H1 (cell line): ENCODE results near the gene NUPR1. TPM values are rescaled to one million over a fixed set of nuclear protein-coding genes. Genes with fewer than 3 reads are reported as not detected.

ENCODE experiments used
- CTCF ChIA-PET: fragments of 300-600 bp; sonication (Branson Sonifier 250); formaldehyde crosslinking; loops from one replicate; lab custom pipeline; 2021; ENCODE audit not compliant: partially characterized antibody; lab: Charles Lee
- POLR2A ChIA-PET: fragments of 300-600 bp; sonication (Branson Sonifier 250); formaldehyde crosslinking; loops from one replicate; lab custom pipeline; 2021; ENCODE audit warnings: inconsistent platforms; ENCODE audit not compliant: partially characterized antibody; lab: Charles Lee
- DNase-seq, 2 experiments: peaks; one replicate each; pipeline versions ENCODE4 v3.0.0 to v3.0.0-alpha.2; 2010 to 2022; ENCODE audit warnings: low spot score in 2 of 2, low read depth in 1 of 2, mixed read lengths in 1 of 2
- FAIRE-seq: peaks from 2 replicates; lab custom pipeline; 2011; peaks lifted over from hg19 to GRCh38; lab: Jason Lieb, UNC
- H2AFZ ChIP-seq: 2 replicates; pipeline ENCODE4 v1.8.1; 2012; ENCODE audit warnings: low read length, inconsistent platforms
- H2AK5ac ChIP-seq: 2 replicates; pipeline ENCODE4 v1.6.1; 2013; ENCODE audit warnings: low read depth, low read length
- H2BK120ac ChIP-seq: replicated peaks from 2 replicates; pipeline ENCODE3; 2013; ENCODE audit warnings: low read depth, low read length, inconsistent platforms
- H2BK12ac ChIP-seq: 2 replicates; pipeline ENCODE4 v1.6.1; 2013; ENCODE audit warnings: low read depth, low read length
- H2BK15ac ChIP-seq: 2 replicates; pipeline ENCODE4 v1.6.1; 2013; ENCODE audit warnings: low read length
- H2BK20ac ChIP-seq: 2 replicates; pipeline ENCODE4 v1.6.1; 2013; ENCODE audit warnings: low read length
- H2BK5ac ChIP-seq: 2 replicates; pipeline ENCODE4 v1.6.1; 2013; ENCODE audit warnings: low read depth, low read length
- H3K14ac ChIP-seq: 2 replicates; pipeline ENCODE4 v1.6.1; 2013; ENCODE audit warnings: inconsistent platforms; ENCODE audit not compliant: insufficient read length
- H3K18ac ChIP-seq: 2 replicates; pipeline ENCODE4 v1.6.1; 2013; ENCODE audit warnings: low read length; ENCODE audit errors: extremely low read depth
- H3K23ac ChIP-seq: 2 replicates; pipeline ENCODE4 v1.6.1; 2013; ENCODE audit warnings: inconsistent platforms; ENCODE audit not compliant: insufficient read length
- H3K23me2 ChIP-seq: 2 replicates; pipeline ENCODE4 v1.6.1; 2013; ENCODE audit warnings: low read depth, low read length
- H3K27ac ChIP-seq: 2 replicates; pipeline ENCODE4 v1.6.1; 2011; ENCODE audit warnings: low read depth, low read length, inconsistent platforms
- H3K27me3 ChIP-seq, 4 experiments: replicated peaks in 1 of 4; 1 replicate in 1 of 4; 2 replicates in 3 of 4; pipeline versions ENCODE4 v1.6.1 to v1.8.1; 2011 to 2013; ENCODE audit warnings: low read length in 3 of 4, mild to moderate bottlenecking in 3 of 4, inconsistent platforms in 2 of 4, mixed read lengths in 2 of 4, moderate library complexity in 1 of 4; ENCODE audit not compliant: control insufficient read depth in 3 of 4, insufficient read depth in 3 of 4; ENCODE audit errors: extremely low read depth in 1 of 4
- H3K36me3 ChIP-seq, 4 experiments: 2 replicates each; pipeline versions ENCODE4 v1.6.1 to v1.8.1; 2011 to 2013; ENCODE audit warnings: mild to moderate bottlenecking in 4 of 4, low read length in 3 of 4, moderate library complexity in 2 of 4, control low read depth in 1 of 4, inconsistent platforms in 1 of 4; ENCODE audit not compliant: insufficient read depth in 4 of 4, control insufficient read depth in 2 of 4
- H3K4ac ChIP-seq: replicated peaks from 2 replicates; pipeline ENCODE3; 2013; ENCODE audit warnings: low read length, low read depth, mixed read lengths, inconsistent platforms; ENCODE audit not compliant: insufficient read length
- H3K4me1 ChIP-seq, 4 experiments: replicated peaks in 1 of 4; 1 replicate in 1 of 4; 2 replicates in 3 of 4; pipeline versions ENCODE4 v1.6.1 to v1.8.1; 2011 to 2013; ENCODE audit warnings: low read length in 3 of 4, inconsistent platforms in 2 of 4, mixed read lengths in 1 of 4; ENCODE audit not compliant: insufficient read depth in 4 of 4, control insufficient read depth in 3 of 4
- H3K4me2 ChIP-seq, 2 experiments: 2 replicates each; pipeline versions ENCODE4 v1.6.1 to v1.8.1; 2011 to 2013; ENCODE audit warnings: low read depth in 2 of 2, low read length in 2 of 2, control low read depth in 1 of 2, inconsistent platforms in 1 of 2, mild to moderate bottlenecking in 1 of 2; ENCODE audit not compliant: insufficient read depth in 1 of 2
- H3K4me3 ChIP-seq, 4 experiments: fragments of 200-600, 300-600 bp in 1 of 4; sonication (generic), shearing (Covaris generic), sonication (Bioruptor Twin) in 1 of 4; 2 replicates each; pipeline versions ENCODE4 v1.5.1 to v1.8.1; 2011 to 2016; ENCODE audit warnings: low read length in 4 of 4, low read depth in 3 of 4, control low read depth in 2 of 4, inconsistent platforms in 2 of 4, mild to moderate bottlenecking in 2 of 4, mixed read lengths in 1 of 4, moderate library complexity in 1 of 4; ENCODE audit not compliant: insufficient read depth in 2 of 4; ENCODE audit errors: extremely low read depth in 1 of 4
- H3K56ac ChIP-seq: replicated peaks from 2 replicates; pipeline ENCODE3; 2013; ENCODE audit warnings: low read depth, mild to moderate bottlenecking, mixed read lengths, low read length, inconsistent platforms; ENCODE audit not compliant: insufficient read length
- H3K79me1 ChIP-seq: 2 replicates; pipeline ENCODE4 v1.6.1; 2013; ENCODE audit warnings: low read depth, low read length, control low read depth
- H3K79me2 ChIP-seq, 2 experiments: 2 replicates each; pipeline versions ENCODE4 v1.6.1 to v1.8.1; 2012 to 2013; ENCODE audit warnings: low read length in 2 of 2, mild to moderate bottlenecking in 2 of 2, inconsistent platforms in 1 of 2; ENCODE audit not compliant: insufficient read depth in 2 of 2, control insufficient read depth in 1 of 2
- H3K9ac ChIP-seq, 4 experiments: replicated peaks in 1 of 4; 1 replicate in 1 of 4; 2 replicates in 3 of 4; pipeline versions ENCODE4 v1.6.1 to v1.8.1; 2011 to 2013; ENCODE audit warnings: low read depth in 3 of 4, low read length in 3 of 4, control low read depth in 2 of 4, mild to moderate bottlenecking in 2 of 4, moderate library complexity in 2 of 4, inconsistent platforms in 1 of 4; ENCODE audit errors: extremely low read depth in 1 of 4
- H3K9me3 ChIP-seq, 2 experiments: 2 replicates each; pipeline versions ENCODE4 v1.6.1 to v1.8.1; 2012 to 2013; ENCODE audit warnings: mild to moderate bottlenecking in 2 of 2, moderate library complexity in 2 of 2, control low read depth in 1 of 2, inconsistent platforms in 1 of 2, low read depth in 1 of 2, low read length in 1 of 2, mixed read lengths in 1 of 2; ENCODE audit not compliant: insufficient read depth in 2 of 2
- H4K20me1 ChIP-seq, 2 experiments: replicated peaks in 1 of 2; 2 replicates each; pipeline versions ENCODE3 to v1.8.1; 2011 to 2013; ENCODE audit warnings: inconsistent platforms in 2 of 2, low read length in 2 of 2, mild to moderate bottlenecking in 1 of 2; ENCODE audit not compliant: insufficient read depth in 2 of 2, control insufficient read depth in 1 of 2
- H4K5ac ChIP-seq: 2 replicates; pipeline ENCODE4 v1.6.1; 2013; ENCODE audit warnings: low read length, low read depth, mixed read lengths, inconsistent platforms; ENCODE audit not compliant: insufficient read length
- H4K8ac ChIP-seq: 2 replicates; pipeline ENCODE4 v1.8.0; 2013; ENCODE audit warnings: mild to moderate bottlenecking, moderate library complexity, low read length, inconsistent platforms; ENCODE audit not compliant: insufficient read depth; ENCODE audit errors: extremely low read depth
- H4K91ac ChIP-seq: replicated peaks from 2 replicates; pipeline ENCODE3; 2013; ENCODE audit warnings: low read length, mixed read lengths, inconsistent platforms; ENCODE audit not compliant: insufficient read length
- ATF3 ChIP-seq: IDR thresholded peaks from 2 replicates; pipeline ENCODE4 v1.6.1; 2011; ENCODE audit warnings: low read depth, mild to moderate bottlenecking, low read length; ENCODE audit not compliant: insufficient read depth
- CHD1 ChIP-seq: IDR thresholded peaks from 2 replicates; pipeline ENCODE4 v1.6.1; 2012; ENCODE audit warnings: low read depth, low read length, improper control_type of control experiment
- EGR1 ChIP-seq: IDR thresholded peaks from 2 replicates; pipeline ENCODE4 v1.6.1; 2011; ENCODE audit warnings: low read depth, low read length, borderline replicate concordance
- GABPA ChIP-seq: IDR thresholded peaks from 2 replicates; pipeline ENCODE4 v1.6.1; 2011; ENCODE audit warnings: mild to moderate bottlenecking, low read length, moderate library complexity, borderline replicate concordance; ENCODE audit not compliant: insufficient read depth
- NANOG ChIP-seq: IDR thresholded peaks from 2 replicates; pipeline ENCODE4 v1.6.1; 2011; ENCODE audit warnings: low read length, low read depth, mild to moderate bottlenecking, inconsistent platforms; ENCODE audit not compliant: insufficient read depth, poor library complexity, severe bottlenecking
- RFX5 ChIP-seq: IDR thresholded peaks from 2 replicates; pipeline ENCODE4 v1.6.1; 2011; ENCODE audit warnings: low read depth, low read length, improper control_type of control experiment, borderline replicate concordance
- SAP30 ChIP-seq: fragments of 300-600 bp; sonication (generic); IDR thresholded peaks from 2 replicates; pipeline ENCODE4 v1.7.1; 2012; ENCODE audit warnings: low read length, moderate library complexity, mild to moderate bottlenecking, inconsistent platforms; ENCODE audit not compliant: insufficient read depth, insufficient replicate concordance
- YY1 ChIP-seq: IDR thresholded peaks from 2 replicates; pipeline ENCODE4 v1.6.1; 2011; ENCODE audit warnings: low read depth, mild to moderate bottlenecking, low read length
- WGBS, 2 experiments: shearing (Covaris generic) in 1 of 2; methylation state at CpG; one replicate each; pipeline versions ENCODE4 v1.1.6 to v1.1.7; 2013 to 2015; ENCODE audit warnings: low lambda C conversion rate in 2 of 2, mixed read lengths in 2 of 2, inconsistent platforms in 1 of 2, low coverage in 1 of 2, missing lambda C conversion rate in 1 of 2; ENCODE audit not compliant: insufficient replicate concordance in 2 of 2, insufficient coverage in 1 of 2, insufficient read length in 1 of 2; ENCODE audit errors: extremely low coverage in 1 of 2, missing lambda C conversion rate in 1 of 2; 5-methylcytosine and 5-hydroxymethylcytosine counted together
- polyA plus RNA-seq, 7 experiments: library from polyadenylated mRNA; depleted of rRNA in 3 of 7; stranded (reverse) in 5 of 7; unstranded in 2 of 7; fragments of >200 nt in 5 of 7; fragments of 200-250 nt in 2 of 7; gene quantifications; 1 replicate in 5 of 7; 2 replicates in 1 of 7; 4 replicates in 1 of 7; pipeline versions ENCODE4 v1.2.1 to v1.2.3, GENCODE V29; 2011 to 2013; ENCODE audit warnings: missing spikeins in 2 of 7, mixed read lengths in 2 of 7
- total RNA-seq: library from RNA; stranded (reverse); fragmentation: NEBNext Ultra II Directional; extraction: Animal tissue kit (Norgen Biotek cat#: 25700); gene quantifications from 2 replicates; pipeline ENCODE4 v1.2.1, GENCODE V29; 2021
- TF ChIP-seq, protein P1 (sequence below), 3 experiments: IDR thresholded peaks; 1 replicate in 2 of 3; 2 replicates in 1 of 3; pipeline versions ENCODE4 v1.5.1 to v1.6.1; 2011; ENCODE audit warnings: low read length in 3 of 3, mild to moderate bottlenecking in 3 of 3, inconsistent platforms in 2 of 3, low read depth in 1 of 3, moderate library complexity in 1 of 3; ENCODE audit not compliant: insufficient read depth in 1 of 3; ENCODE audit errors: control extremely low read depth in 1 of 3

NUPR1 gene
- total and polyA plus RNA-seq, 2 of the 8 experiments (the other 6 are each of a cell fraction or from before 2014, with no cell fraction given) = 0.17 to 0.20 TPM

DNA sequence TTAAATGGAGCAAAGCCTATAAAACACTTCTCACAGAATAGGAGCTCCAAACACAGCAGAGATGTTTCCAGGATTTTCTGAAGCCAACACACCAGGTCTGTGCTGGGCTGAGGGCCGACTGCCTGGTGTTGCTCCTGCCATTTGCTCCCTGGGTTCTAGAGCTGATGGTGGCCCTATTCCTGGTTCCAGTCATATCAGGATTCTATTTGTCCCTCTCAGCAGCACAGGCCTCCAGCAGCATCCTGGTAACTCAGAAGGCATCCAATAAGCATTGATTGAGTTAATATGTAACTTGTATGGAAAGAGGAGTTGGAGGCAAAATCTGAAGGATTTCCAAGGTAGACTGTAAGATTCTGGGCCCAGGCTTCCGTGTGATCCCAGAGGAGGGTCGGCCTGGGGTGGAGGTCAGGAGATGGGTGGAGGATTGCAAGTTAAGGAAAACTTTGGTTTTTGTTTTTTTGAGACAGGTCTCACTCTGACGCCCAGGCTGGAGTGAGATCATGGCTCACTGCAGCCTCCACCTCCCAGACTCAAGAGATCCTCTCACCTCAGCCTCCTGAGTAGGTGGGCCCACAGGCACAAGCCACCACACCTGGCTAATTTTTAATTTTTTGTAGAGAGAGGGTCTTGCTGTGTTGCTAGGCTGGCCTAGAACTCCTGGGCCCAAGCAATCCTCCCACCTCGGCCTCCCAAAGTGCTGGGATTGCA is 5.7 kb downstream of the NUPR1 start:
- H3K79me2 ChIP-seq = no peaks in the 10 kb centered on the region
- H3K27ac ChIP-seq = no peak overlapping the region
- no peak overlapping the region for H3K9ac ChIP-seq
- no peaks in the 10 kb centered on the region for H3K23me2 ChIP-seq
- no peaks in the 10 kb centered on the region for H3K4me1 ChIP-seq
- DNase-seq = no peak
- H3K9me3 ChIP-seq = no peaks in the 10 kb centered on the region
- H4K91ac ChIP-seq = no peak overlapping the region
- no peak overlapping the region for H3K18ac ChIP-seq
- H4K20me1 ChIP-seq = no peaks in the 10 kb centered on the region
- WGBS, 2 experiments = 87% methylated on average over 5 of the region's 5 CpGs; no CpG with 5 or more reads in 1 of the 2 experiments
- H4K8ac ChIP-seq = no peak overlapping the region
- no peak overlapping the region for H2BK120ac ChIP-seq
- no peaks in the 10 kb centered on the region for H3K27me3 ChIP-seq
- H2BK12ac ChIP-seq = no peak overlapping the region
- H4K5ac ChIP-seq = no peak overlapping the region
- no peak overlapping the region for H2BK15ac ChIP-seq
- H2AK5ac ChIP-seq = no peak overlapping the region
- H2BK20ac ChIP-seq = no peak overlapping the region
- H3K56ac ChIP-seq = no peak overlapping the region
- no peak overlapping the region for H3K4ac ChIP-seq
- H3K4me3 ChIP-seq = no peak overlapping the region
- POLR2A ChIA-PET = interaction anchor here (0.6 to 1.0 kb wide), 2 partner anchors 9 to 290 kb away, joined by 3 to 4 read pairs; partner anchors contain the start of gene ATXN2L
- no peaks in the 10 kb centered on the region for H3K79me1 ChIP-seq
- H3K23ac ChIP-seq = no peak overlapping the region
- H3K14ac ChIP-seq = no peak overlapping the region
- no peak for FAIRE-seq
- H2AFZ ChIP-seq = no peak overlapping the region
- CTCF ChIA-PET = interaction anchor here (0.6 kb wide), 1 partner anchor 43 kb away, joined by 3 read pairs; no protein-coding TSS in a partner anchor
- no peak overlapping the region for H2BK5ac ChIP-seq
- no peaks in the 10 kb centered on the region for H3K36me3 ChIP-seq
- no peak overlapping the region for H3K4me2 ChIP-seq
- TF ChIP-seq ATF3 (no peak), YY1 (no peak), RFX5 (no peak), CHD1 (no peak), GABPA (no peak), NANOG (no peak), EGR1 (no peak), SAP30 (no peak)
- TF ChIP-seq, protein P1, sequence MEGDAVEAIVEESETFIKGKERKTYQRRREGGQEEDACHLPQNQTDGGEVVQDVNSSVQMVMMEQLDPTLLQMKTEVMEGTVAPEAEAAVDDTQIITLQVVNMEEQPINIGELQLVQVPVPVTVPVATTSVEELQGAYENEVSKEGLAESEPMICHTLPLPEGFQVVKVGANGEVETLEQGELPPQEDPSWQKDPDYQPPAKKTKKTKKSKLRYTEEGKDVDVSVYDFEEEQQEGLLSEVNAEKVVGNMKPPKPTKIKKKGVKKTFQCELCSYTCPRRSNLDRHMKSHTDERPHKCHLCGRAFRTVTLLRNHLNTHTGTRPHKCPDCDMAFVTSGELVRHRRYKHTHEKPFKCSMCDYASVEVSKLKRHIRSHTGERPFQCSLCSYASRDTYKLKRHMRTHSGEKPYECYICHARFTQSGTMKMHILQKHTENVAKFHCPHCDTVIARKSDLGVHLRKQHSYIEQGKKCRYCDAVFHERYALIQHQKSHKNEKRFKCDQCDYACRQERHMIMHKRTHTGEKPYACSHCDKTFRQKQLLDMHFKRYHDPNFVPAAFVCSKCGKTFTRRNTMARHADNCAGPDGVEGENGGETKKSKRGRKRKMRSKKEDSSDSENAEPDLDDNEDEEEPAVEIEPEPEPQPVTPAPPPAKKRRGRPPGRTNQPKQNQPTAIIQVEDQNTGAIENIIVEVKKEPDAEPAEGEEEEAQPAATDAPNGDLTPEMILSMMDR (IDR thresholded peaks at IDR 0.05; ENCODE audit: control extremely low read depth in 1 of 3, insufficient read depth in 1 of 3, low read depth in 1 of 3, low read length in 3 of 3) = no peak
